B cell (primary cell): ENCODE measurements around the gene TOMM70. TPM values are rescaled to one million over a fixed set of nuclear protein-coding genes. Genes with fewer than 3 reads are reported as not detected.

Source experiments
- ATAC-seq: fragments of 200-7000 bp; cut with Tn5 transposase; one replicate; pipeline ENCODE4 v1.10.0; 2021; ENCODE audit warnings: low read depth, mild to moderate bottlenecking, moderate number of reproducible peaks, moderate library complexity
- CTCF ChIA-PET: fragments of 350-600 bp; sonication (Branson Sonifier 250); formaldehyde crosslinking; loops from one replicate; lab custom pipeline; 2021; ENCODE audit warnings: antibody characterized with exemption, inconsistent platforms; lab: Charles Lee
- POLR2A ChIA-PET: fragments of 350-600 bp; sonication (Branson Sonifier 250); formaldehyde crosslinking; loops from one replicate; lab custom pipeline; 2021; ENCODE audit warnings: antibody characterized with exemption; lab: Charles Lee
- DNase-seq: peaks from one replicate; pipeline ENCODE4 v3.0.0; 2013
- H2AFZ ChIP-seq: 2 replicates; pipeline ENCODE4 v1.6.1; 2012; ENCODE audit warnings: mild to moderate bottlenecking, low read depth, low read length; ENCODE audit not compliant: insufficient read depth, poor library complexity, severe bottlenecking
- H3K27ac ChIP-seq, 2 donors: 1 replicate in 1 of 2; 2 replicates in 1 of 2; pipeline ENCODE4 v1.5.1; 2012 to 2013; ENCODE audit warnings: low read length in 2 of 2, mild to moderate bottlenecking in 2 of 2, moderate library complexity in 1 of 2
- H3K27me3 ChIP-seq, 4 experiments: fragments of 200-600 bp in 1 of 4; sonication (generic) in 1 of 4; replicated peaks in 1 of 4; 1 replicate in 2 of 4; 2 replicates in 2 of 4; pipeline versions ENCODE4 v1.6.1 to v1.7.0; 2013 to 2016; ENCODE audit warnings: low read length in 3 of 4, mild to moderate bottlenecking in 2 of 4, mixed read lengths in 1 of 4, moderate library complexity in 1 of 4; ENCODE audit not compliant: insufficient read depth in 4 of 4, control insufficient read depth in 3 of 4; ENCODE audit errors: control extremely low read depth in 1 of 4
- H3K36me3 ChIP-seq, 2 experiments: replicated peaks in 1 of 2; 1 replicate in 1 of 2; 2 replicates in 1 of 2; pipeline versions ENCODE4 v1.6.1 to v1.7.1; 2013; ENCODE audit warnings: low read length in 1 of 2; ENCODE audit not compliant: insufficient read depth in 2 of 2, control insufficient read depth in 1 of 2; ENCODE audit errors: control extremely low read depth in 1 of 2, extremely low read depth in 1 of 2
- H3K4me1 ChIP-seq, 2 donors: fragments of 200-600 bp in 1 of 2; sonication (generic) in 1 of 2; 1 replicate in 1 of 2; 2 replicates in 1 of 2; pipeline versions ENCODE4 v1.5.1 to v1.6.1; 2013 to 2017; ENCODE audit warnings: low read length in 2 of 2; ENCODE audit not compliant: control insufficient read depth in 2 of 2, insufficient read depth in 2 of 2
- H3K4me2 ChIP-seq: replicated peaks from 2 replicates; pipeline ENCODE3; 2012; ENCODE audit warnings: mild to moderate bottlenecking, low read depth, low read length; ENCODE audit not compliant: poor library complexity, severe bottlenecking
- H3K4me3 ChIP-seq, 5 experiments: fragments of 200-600 bp in 1 of 5; sonication (generic) in 1 of 5; 1 replicate in 3 of 5; 2 replicates in 2 of 5; pipeline versions ENCODE4 v1.5.1 to v1.7.0; 2011 to 2016; ENCODE audit warnings: low read length in 4 of 5, mild to moderate bottlenecking in 4 of 5, low read depth in 2 of 5, control low read depth in 1 of 5, moderate library complexity in 1 of 5; ENCODE audit not compliant: insufficient read depth in 1 of 5; ENCODE audit errors: control extremely low read depth in 1 of 5, extremely low read depth in 1 of 5
- H3K79me2 ChIP-seq: fragments of 200-600 bp; sonication (generic); one replicate; pipeline ENCODE4 v1.6.0; 2016; ENCODE audit warnings: low read length; ENCODE audit not compliant: control insufficient read depth, insufficient read depth
- H3K9ac ChIP-seq: fragments of 200-600 bp; sonication (generic); 2 replicates; pipeline ENCODE4 v1.6.1; 2017; ENCODE audit warnings: mild to moderate bottlenecking, low read length, moderate library complexity
- H3K9me3 ChIP-seq, 3 donors: one replicate each; pipeline versions ENCODE4 v1.6.1 to v1.7.1; 2013; ENCODE audit warnings: low read length in 2 of 3; ENCODE audit not compliant: control insufficient read depth in 2 of 3, insufficient read depth in 1 of 3; ENCODE audit errors: control extremely low read depth in 1 of 3
- H4K20me1 ChIP-seq: 2 replicates; pipeline ENCODE4 v1.6.0; 2012; ENCODE audit warnings: mild to moderate bottlenecking, low read length; ENCODE audit not compliant: insufficient read depth, control insufficient read depth, poor library complexity, severe bottlenecking
- H3K27ac Mint-ChIP-seq: one replicate; pipeline ENCODE4 v1.8.0; 2021; ENCODE audit warnings: mixed read lengths
- H3K27me3 Mint-ChIP-seq: one replicate; pipeline ENCODE4 v1.8.0; 2021; ENCODE audit warnings: mixed read lengths
- H3K4me1 Mint-ChIP-seq: one replicate; pipeline ENCODE4 v1.8.0; 2021; ENCODE audit warnings: mixed read lengths
- H3K4me3 Mint-ChIP-seq: one replicate; pipeline ENCODE4 v1.8.0; 2021; ENCODE audit warnings: mixed read lengths
- H3K9me3 Mint-ChIP-seq: one replicate; pipeline ENCODE4 v1.8.0; 2022; ENCODE audit warnings: mixed read lengths; ENCODE audit not compliant: insufficient read depth
- CTCF ChIP-seq: fragments of 200-600 bp; IDR thresholded peaks from one replicate; pipeline ENCODE4 v1.8.0; 2022; ENCODE audit warnings: antibody characterized with exemption, mild to moderate bottlenecking
- EZH2 ChIP-seq: IDR thresholded peaks from 2 replicates; pipeline ENCODE4 v1.6.1; 2012; ENCODE audit warnings: borderline replicate concordance, low read depth, mild to moderate bottlenecking, moderate library complexity, low read length; ENCODE audit not compliant: insufficient read depth, poor library complexity, severe bottlenecking
- WGBS: methylation state at CpG from one replicate; pipeline ENCODE4 v1.1.5; 2013; ENCODE audit warnings: missing lambda C conversion rate; ENCODE audit not compliant: insufficient coverage; 5-methylcytosine and 5-hydroxymethylcytosine counted together
- intact Hi-C: fragments of 100-400 bp; cut with micrococcal nuclease; formaldehyde crosslinking; loops from one replicate; pipeline ENCODE4 v1.10.0; 2022
- polyA plus RNA-seq: library from polyadenylated mRNA; depleted of rRNA; stranded (reverse); fragments of >200 nt; gene quantifications from 2 replicates; pipeline ENCODE4 v1.2.3, GENCODE V29; 2012
- total RNA-seq, 2 donors: library from RNA; stranded (reverse); fragments of 120-200 nt in 1 of 2; gene quantifications; 1 replicate in 1 of 2; 2 replicates in 1 of 2; pipeline versions ENCODE4 v1.2.3 to v1.2.4, GENCODE V29; 2013 to 2022

The TOMM70 gene
- total and polyA plus RNA-seq, 2 donors (not counting 1 experiment from before 2014, with no cell fraction given), result 6.9 to 30.0 TPM

GRCh38 chr3:100423611-100424010 lies 22.7 kb upstream of the TOMM70 start:
- Histone ChIP-seq H3K27ac (no peak overlapping the region), H3K9ac (no peak overlapping the region), H3K4me2 (no peak overlapping the region), H2AFZ (no peak overlapping the region), H4K20me1 (no peaks in the 10 kb centered on the region), H3K4me1 (no peaks in the 10 kb centered on the region), H3K27me3 (peaks cover 0 to 7% (median 0%) of the 10 kb centered on the region in 4 experiments), H3K79me2 (no peaks in the 10 kb centered on the region), H3K36me3 (no peaks in the 10 kb centered on the region), H3K9me3 (no peaks in the 10 kb centered on the region), H3K4me3 (no peak overlapping the region)
- ChIA-PET CTCF (no interaction called here), POLR2A (no interaction called here)
- TF ChIP-seq EZH2, result no peak
- no peak for TF ChIP-seq CTCF
- no peak for DNase-seq
- Mint-ChIP-seq H3K27me3 (no peaks in the 10 kb centered on the region), H3K4me1 (peaks cover 3% of the 10 kb centered on the region), H3K27ac (no peak overlapping the region), H3K9me3 (no peaks in the 10 kb centered on the region), H3K4me3 (no peak overlapping the region)
- 98% methylated on average over 4 of the region's 5 CpGs for WGBS
- no peak for ATAC-seq
- intact Hi-C loops, result no loop called here

- CTCF ChIA-PET, result no interaction called here
- intact Hi-C loops, result no loop called here
- 100% methylated on average over 1 of the region's 2 CpGs for WGBS
- DNase-seq, result no peak
- Histone ChIP-seq H4K20me1 (no peaks in the 10 kb centered on the region), H3K4me2 (no peak overlapping the region), H2AFZ (no peak overlapping the region), H3K36me3 (no peaks in the 10 kb centered on the region), H3K79me2 (no peaks in the 10 kb centered on the region), H3K9me3 (no peaks in the 10 kb centered on the region), H3K4me3 (no peak overlapping the region), H3K4me1 (no peaks in the 10 kb centered on the region), H3K27me3 (peaks cover 0 to 1% (median 0%) of the 10 kb centered on the region in 4 experiments), H3K9ac (no peak overlapping the region), H3K27ac (no peak overlapping the region)
- POLR2A ChIA-PET, result no interaction called here
- Mint-ChIP-seq H3K9me3 (no peaks in the 10 kb centered on the region), H3K4me3 (no peak overlapping the region), H3K27me3 (no peaks in the 10 kb centered on the region), H3K4me1 (peaks cover 3% of the 10 kb centered on the region), H3K27ac (no peak overlapping the region)
- no peak for ATAC-seq
- TF ChIP-seq CTCF, result no peak
- TF ChIP-seq EZH2, result no peak
These were observed 20.0 kb upstream of the TOMM70 start for GRCh38 chr3:100420885-100421284.
